AG04450 (cell line): Measurements from ENCODE around the gene ATP1B1. TPM values are rescaled to one million over a fixed set of nuclear protein-coding genes. Genes with fewer than 3 reads are reported as not detected.

Experiments
- CTCF ChIA-PET: fragments of 300-600, 350-600 bp; formaldehyde crosslinking; extraction: SDS; loops from one replicate; lab custom pipeline; 2022; ENCODE audit warnings: antibody characterized with exemption, inconsistent platforms; lab: Charles Lee
- POLR2A ChIA-PET: fragments of 350-600 bp; formaldehyde crosslinking; extraction: SDS; loops from one replicate; lab custom pipeline; 2021; ENCODE audit warnings: antibody characterized with exemption, inconsistent platforms; lab: Yijun Ruan, JAX
- DNase-seq: peaks from one replicate; pipeline ENCODE4 v3.0.0-alpha.2; 2011; ENCODE audit warnings: low read depth, low spot score
- H3K27ac ChIP-seq: one replicate; pipeline ENCODE4 v1.5.1; 2012; ENCODE audit warnings: low read depth, low read length, control low read depth
- H3K27me3 ChIP-seq: one replicate; pipeline ENCODE4 v1.6.0; 2012; ENCODE audit warnings: low read length; ENCODE audit not compliant: control insufficient read depth, insufficient read depth
- H3K4me3 ChIP-seq: 2 replicates; pipeline ENCODE4 v1.5.1; 2011; ENCODE audit warnings: mild to moderate bottlenecking, low read depth, low read length, control low read depth
- H3K9me3 ChIP-seq: 2 replicates; pipeline ENCODE4 v1.5.1; 2012; ENCODE audit warnings: low read length; ENCODE audit not compliant: control insufficient read depth, insufficient read depth
- polyA plus RNA-seq: library from polyadenylated mRNA; depleted of rRNA; stranded (reverse); fragments of >200 nt; gene quantifications from 2 replicates; pipeline ENCODE4 v1.2.3, GENCODE V29; 2011
- TF ChIP-seq, protein P1 (sequence below): IDR thresholded peaks from 2 replicates; pipeline ENCODE4 v1.5.1; 2011; ENCODE audit warnings: low read depth, low read length, control low read depth, inconsistent platforms

ATP1B1 gene
- polyA plus RNA-seq, 1 experiment, result 25.0 TPM

DNA sequence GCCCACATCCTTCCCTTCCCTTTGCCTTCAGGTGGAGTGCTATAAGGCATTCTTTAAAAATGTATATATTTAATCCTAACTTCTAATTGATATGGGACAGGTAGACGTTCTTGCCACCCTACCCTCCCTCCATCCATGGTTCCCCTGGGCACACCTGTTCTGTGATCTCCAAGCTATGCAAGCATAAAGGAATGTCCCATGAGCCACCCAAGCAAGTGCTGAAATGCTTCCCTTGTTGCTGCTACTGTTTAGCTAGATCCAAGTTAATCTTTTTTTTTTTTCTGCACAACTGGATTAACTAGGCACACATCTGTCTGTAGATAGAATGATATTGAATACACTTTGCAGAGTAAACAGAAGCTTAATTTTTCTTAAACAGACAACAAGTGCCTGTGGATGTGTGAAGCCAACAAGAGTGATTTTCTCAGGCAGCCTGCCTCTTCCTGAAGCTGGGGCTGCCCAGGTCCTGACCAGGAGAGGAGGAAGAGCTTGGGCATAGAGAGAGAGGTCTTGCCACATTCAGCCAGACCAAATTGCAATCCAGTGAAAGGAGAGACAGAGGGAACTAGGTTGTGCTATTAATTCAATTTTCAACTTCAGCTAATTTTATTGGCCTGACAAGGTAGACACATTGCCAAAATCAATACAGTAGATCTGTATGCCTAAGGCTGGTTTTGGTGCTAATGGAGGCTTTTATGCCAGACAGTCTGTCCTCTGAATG lies 28.2 kb upstream of the ATP1B1 start:
- Histone ChIP-seq H3K27ac (no peak overlapping the region), H3K27me3 (peaks cover 3% of the 10 kb centered on the region), H3K9me3 (no peaks in the 10 kb centered on the region), H3K4me3 (no peak overlapping the region)
- DNase-seq, result no peak
- ChIA-PET POLR2A (no interaction called here), CTCF (no interaction called here)
- TF ChIP-seq, protein P1, sequence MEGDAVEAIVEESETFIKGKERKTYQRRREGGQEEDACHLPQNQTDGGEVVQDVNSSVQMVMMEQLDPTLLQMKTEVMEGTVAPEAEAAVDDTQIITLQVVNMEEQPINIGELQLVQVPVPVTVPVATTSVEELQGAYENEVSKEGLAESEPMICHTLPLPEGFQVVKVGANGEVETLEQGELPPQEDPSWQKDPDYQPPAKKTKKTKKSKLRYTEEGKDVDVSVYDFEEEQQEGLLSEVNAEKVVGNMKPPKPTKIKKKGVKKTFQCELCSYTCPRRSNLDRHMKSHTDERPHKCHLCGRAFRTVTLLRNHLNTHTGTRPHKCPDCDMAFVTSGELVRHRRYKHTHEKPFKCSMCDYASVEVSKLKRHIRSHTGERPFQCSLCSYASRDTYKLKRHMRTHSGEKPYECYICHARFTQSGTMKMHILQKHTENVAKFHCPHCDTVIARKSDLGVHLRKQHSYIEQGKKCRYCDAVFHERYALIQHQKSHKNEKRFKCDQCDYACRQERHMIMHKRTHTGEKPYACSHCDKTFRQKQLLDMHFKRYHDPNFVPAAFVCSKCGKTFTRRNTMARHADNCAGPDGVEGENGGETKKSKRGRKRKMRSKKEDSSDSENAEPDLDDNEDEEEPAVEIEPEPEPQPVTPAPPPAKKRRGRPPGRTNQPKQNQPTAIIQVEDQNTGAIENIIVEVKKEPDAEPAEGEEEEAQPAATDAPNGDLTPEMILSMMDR, result no peak

DNA sequence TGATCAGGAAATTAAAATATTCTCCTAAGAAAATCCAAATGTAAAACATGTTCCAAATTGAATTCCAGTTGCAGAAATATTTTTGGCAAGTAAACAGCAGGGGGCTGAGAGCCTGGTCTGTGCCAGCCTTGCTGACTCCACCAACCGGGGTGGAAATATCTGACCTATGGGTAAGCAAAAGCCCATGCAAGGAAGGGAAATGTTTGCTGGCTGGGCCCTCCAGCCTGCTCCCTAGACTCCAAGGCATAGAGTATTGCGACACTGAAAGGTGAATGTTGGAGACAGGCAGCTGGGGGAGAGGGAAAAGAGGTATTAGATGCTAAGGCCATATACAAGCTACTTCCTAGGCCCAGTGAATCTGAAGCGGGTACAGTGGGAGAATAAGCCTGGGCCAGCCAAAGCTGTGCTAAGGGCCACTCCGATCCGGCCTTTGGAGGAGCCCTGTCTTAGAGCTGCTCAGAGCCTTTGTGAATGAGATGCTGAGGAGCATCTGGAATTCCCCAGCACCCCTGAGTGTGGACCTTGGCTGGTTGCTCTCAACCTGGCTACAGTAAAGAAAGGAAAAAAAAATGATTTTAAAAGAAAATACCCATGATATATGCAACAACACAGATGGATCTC lies 24.9 kb upstream of the ATP1B1 start:
- ChIA-PET POLR2A (no interaction called here), CTCF (interaction anchor here (0.5 to 2.8 kb wide), 2 partner anchors 10 to 267 kb away, joined by 10 to 13 read pairs; no protein-coding TSS in a partner anchor)
- Histone ChIP-seq H3K4me3 (no peak overlapping the region), H3K9me3 (no peaks in the 10 kb centered on the region), H3K27me3 (peaks cover 3% of the 10 kb centered on the region), H3K27ac (no peak overlapping the region)
- DNase-seq, result no peak
- TF ChIP-seq, protein P1, result no peak

DNA sequence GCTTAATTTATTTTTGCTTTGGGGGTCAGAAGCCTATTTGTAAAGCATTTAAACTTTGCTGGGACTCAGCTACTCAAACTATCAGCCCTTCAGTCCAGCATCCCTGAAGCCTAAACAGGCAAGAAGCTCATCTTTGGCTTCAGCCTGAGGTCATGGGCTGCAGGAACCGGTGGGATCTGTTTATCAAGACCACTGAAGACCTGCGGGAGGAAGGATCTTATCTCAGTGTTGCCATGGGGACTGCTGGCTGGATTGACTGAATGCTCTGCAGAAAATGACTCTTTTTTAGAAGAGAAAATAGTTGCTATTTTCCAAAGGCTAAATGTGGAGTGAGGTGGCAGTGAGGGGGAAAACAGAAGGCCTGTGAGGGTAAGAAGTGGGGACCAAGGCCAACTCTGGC lies 20.6 kb upstream of the ATP1B1 start:
- ChIA-PET POLR2A (no interaction called here), CTCF (no interaction called here)
- Histone ChIP-seq H3K27ac (no peak overlapping the region), H3K27me3 (no peaks in the 10 kb centered on the region), H3K9me3 (no peaks in the 10 kb centered on the region), H3K4me3 (no peak overlapping the region)
- DNase-seq, result no peak
- TF ChIP-seq, protein P1, result no peak

DNA sequence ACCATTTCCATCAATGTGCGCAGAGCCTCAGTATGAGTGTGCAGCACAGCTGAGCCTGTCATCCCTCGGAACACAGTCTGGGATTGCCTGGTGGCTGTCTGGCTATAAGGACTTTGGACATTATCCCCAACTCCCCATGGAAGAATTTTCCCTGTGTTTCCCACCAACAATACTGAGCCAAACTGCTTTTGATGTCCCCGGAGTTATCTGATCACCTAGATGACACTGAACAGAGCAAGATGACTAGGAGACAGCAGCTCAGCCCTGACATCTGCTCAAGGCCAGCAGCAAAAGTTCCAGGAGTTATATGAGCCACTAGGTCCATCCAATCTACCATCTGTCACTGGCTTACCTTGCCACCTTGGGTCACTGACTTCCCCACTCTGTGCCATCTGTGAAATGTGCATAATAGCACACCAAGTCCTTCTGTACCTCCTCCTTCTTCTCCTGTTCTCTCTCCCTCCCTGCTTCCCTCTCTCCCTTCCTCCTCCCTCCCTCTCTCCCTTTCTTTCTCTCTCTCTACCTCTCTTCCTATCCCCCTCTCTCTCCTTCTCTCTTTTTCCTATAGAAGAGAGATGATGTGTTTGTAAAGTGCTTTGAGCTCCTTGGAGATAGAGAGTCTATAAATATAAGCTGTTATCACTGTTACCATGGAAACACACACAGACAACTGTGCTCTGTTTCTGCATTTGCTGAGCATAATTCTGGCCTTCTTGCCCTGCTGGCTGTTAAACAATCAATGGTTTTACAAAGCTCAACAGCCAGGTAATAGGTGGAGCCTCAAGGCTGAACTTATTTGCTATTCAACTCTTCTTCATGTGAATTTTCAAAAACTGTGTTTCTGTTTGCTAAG lies 19.7 kb upstream of the ATP1B1 start:
- Histone ChIP-seq H3K27me3 (no peaks in the 10 kb centered on the region), H3K4me3 (no peak overlapping the region), H3K27ac (no peak overlapping the region), H3K9me3 (no peaks in the 10 kb centered on the region)
- POLR2A ChIA-PET, result no interaction called here
- TF ChIP-seq, protein P1, result no peak
- DNase-seq, result no peak
- CTCF ChIA-PET, result interaction anchor here (0.8 to 1.0 kb wide), 2 partner anchors 263 to 483 kb away, joined by 3 read pairs; no protein-coding TSS in a partner anchor

DNA sequence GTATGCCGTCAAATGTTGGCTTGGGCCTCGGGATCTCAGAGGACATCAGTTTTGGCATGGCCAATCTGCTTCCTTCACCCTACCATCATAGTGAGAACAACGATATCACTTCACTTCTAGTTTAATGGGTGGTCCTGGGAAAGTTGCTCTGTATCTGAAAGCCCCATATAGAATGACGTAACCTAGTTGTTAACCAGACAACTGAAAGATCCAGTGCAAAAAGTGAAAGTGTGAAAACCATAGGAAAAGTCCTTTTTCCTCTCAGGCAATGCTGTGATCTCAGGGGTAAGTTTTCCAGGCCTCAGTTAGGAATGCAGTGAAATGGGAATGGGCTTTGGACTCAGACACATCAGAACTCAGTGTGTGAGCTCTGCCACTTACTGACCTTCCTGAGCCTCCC lies 18.6 kb upstream of the ATP1B1 start:
- H3K27me3 ChIP-seq, result peaks cover 2% of the 10 kb centered on the region
- POLR2A ChIA-PET, result no interaction called here
- CTCF ChIA-PET, result no interaction called here

More for the DNA sequence above, 18.6 kb upstream of the ATP1B1 start:
- DNase-seq, result no peak
- Histone ChIP-seq H3K9me3 (no peaks in the 10 kb centered on the region), H3K27ac (no peak overlapping the region), H3K4me3 (no peak overlapping the region)
- TF ChIP-seq, protein P1, result no peak
